Aorta (tissue), 5 donors: ENCODE data around the gene EMP1. TPM values are rescaled to one million over a fixed set of nuclear protein-coding genes. Genes with fewer than 3 reads are reported as not detected.

Experiments
- ATAC-seq: fragments of 200-7000 bp; cut with Tn5 transposase; one replicate; pipeline ENCODE4 v1.9.1; 2022; ENCODE audit warnings: moderate library complexity; ENCODE audit not compliant: low FRiP score
- DNase-seq, 2 donors: peaks; one replicate each; pipeline ENCODE4 v3.0.0-alpha.2; 2020
- H3K27ac ChIP-seq, 2 donors: one replicate each; pipeline ENCODE4 v1.5.1; 2013; ENCODE audit warnings: low read length in 2 of 2, mild to moderate bottlenecking in 2 of 2, moderate library complexity in 2 of 2, control low read depth in 1 of 2, inconsistent platforms in 1 of 2, low read depth in 1 of 2
- H3K27me3 ChIP-seq, 2 donors: one replicate each; pipeline ENCODE4 v1.6.1; 2013; ENCODE audit warnings: control low read depth in 1 of 2, low read length in 1 of 2, mild to moderate bottlenecking in 1 of 2, moderate library complexity in 1 of 2; ENCODE audit not compliant: insufficient read depth in 2 of 2, control insufficient read depth in 1 of 2
- H3K36me3 ChIP-seq, 2 donors: one replicate each; pipeline ENCODE4 v1.6.1; 2013; ENCODE audit warnings: control low read depth in 1 of 2, low read length in 1 of 2, mild to moderate bottlenecking in 1 of 2; ENCODE audit not compliant: insufficient read depth in 2 of 2, control insufficient read depth in 1 of 2
- H3K4me1 ChIP-seq, 2 donors: one replicate each; pipeline ENCODE4 v1.6.1; 2013; ENCODE audit warnings: low read length in 2 of 2, control low read depth in 1 of 2, mild to moderate bottlenecking in 1 of 2, moderate library complexity in 1 of 2; ENCODE audit not compliant: insufficient read depth in 2 of 2, control insufficient read depth in 1 of 2
- H3K4me3 ChIP-seq, 2 donors: one replicate each; pipeline ENCODE4 v1.5.1; 2013; ENCODE audit warnings: low read length in 2 of 2, control low read depth in 1 of 2, mild to moderate bottlenecking in 1 of 2
- H3K9me3 ChIP-seq: one replicate; pipeline ENCODE4 v1.6.1; 2013; ENCODE audit warnings: mild to moderate bottlenecking, low read length; ENCODE audit not compliant: control insufficient read depth
- WGBS, 2 donors: extraction: QIAGEN DNeasy Blood & Tissue Kit; methylation state at CpG; one replicate each; pipeline ENCODE4 v1.1.7; 2013; 5-methylcytosine and 5-hydroxymethylcytosine counted together
- intact Hi-C, 2 donors: fragments of 100-400 bp; cut with DNase I; formaldehyde crosslinking; loops; one replicate each; pipeline versions ENCODE4 v1.14.2 to v1.15.0; 2022
- polyA plus RNA-seq, 2 donors: library from polyadenylated mRNA; stranded (reverse); fragments of 200-250 nt; gene quantifications; one replicate each; pipeline ENCODE4 v1.2.3, GENCODE V29; 2013
- total RNA-seq, 2 donors: library from RNA; stranded (reverse); fragmentation: NEBNext Ultra II Directional; extraction: Animal tissue kit (Norgen Biotek cat#: 25700); gene quantifications; one replicate each; pipeline ENCODE4 v1.2.1, GENCODE V29; 2021
- donor health status: healthy with polysubstance abuse.
- donor health status: Bipolar disorder and iron deficiency.
- donor health status: DM: no; HTN: no; CAD: no.
- donor health status: DM: no; HTN: no; CAD: no.
- donor health status: DM: yes; HTN: yes; CAD: no.

EMP1 gene
- total and polyA plus RNA-seq, 4 donors: 32.6 to 594 (median 316) TPM

GRCh38 chr12:13219320-13219719, 22.8 kb downstream of the EMP1 start:
- no peak for ATAC-seq
- 90 to 94% methylated on average over 3 of the region's 3 CpGs for WGBS, 2 donors
- H3K9me3 ChIP-seq: no peaks in the 10 kb centered on the region
- H3K4me3 ChIP-seq: no peak overlapping the region
- no peaks in the 10 kb centered on the region for H3K36me3 ChIP-seq
- intact Hi-C loops: loop anchor here in 1 of 2 donors (10.0 kb wide), 1 partner anchor 405 kb away; the partner anchor contains the start of gene DDX47
- H3K27ac ChIP-seq: no peak overlapping the region
- DNase-seq: no peak
- H3K4me1 ChIP-seq: no peaks in the 10 kb centered on the region
- no peaks in the 10 kb centered on the region for H3K27me3 ChIP-seq

GRCh38 chr12:13220838-13221237, 24.3 kb downstream of the EMP1 start:
- Histone ChIP-seq H3K27me3 (no peaks in the 10 kb centered on the region), H3K9me3 (no peaks in the 10 kb centered on the region), H3K36me3 (no peaks in the 10 kb centered on the region), H3K4me1 (no peaks in the 10 kb centered on the region), H3K27ac (no peak overlapping the region), H3K4me3 (no peak overlapping the region)
- intact Hi-C loops: no loop called here
- no peak for ATAC-seq
- DNase-seq: no peak
- 75 to 79% methylated on average over 3 of the region's 3 CpGs for WGBS, 2 donors

GRCh38 chr12:13222076-13222475, 25.6 kb downstream of the EMP1 start:
- no peaks in the 10 kb centered on the region for H3K9me3 ChIP-seq
- DNase-seq: no peak
- no peaks in the 10 kb centered on the region for H3K4me1 ChIP-seq
- no peaks in the 10 kb centered on the region for H3K27me3 ChIP-seq
- no peak overlapping the region for H3K4me3 ChIP-seq
- peak; percentile 60 for ATAC-seq
- H3K27ac ChIP-seq: no peak overlapping the region
- intact Hi-C loops: no loop called here
- no peaks in the 10 kb centered on the region for H3K36me3 ChIP-seq
- WGBS, 2 donors: 87 to 98% methylated on average over 5 of the region's 5 CpGs

GRCh38 chr12:13223179-13223804, 26.8 kb downstream of the EMP1 start:
- intact Hi-C loops: no loop called here
- no peaks in the 10 kb centered on the region for H3K9me3 ChIP-seq
- WGBS, 2 donors: 85 to 88% methylated on average over 5 of the region's 5 CpGs
- no peak overlapping the region for H3K4me3 ChIP-seq
- no peak overlapping the region for H3K27ac ChIP-seq
- no peaks in the 10 kb centered on the region for H3K4me1 ChIP-seq
- H3K36me3 ChIP-seq: no peaks in the 10 kb centered on the region
- no peaks in the 10 kb centered on the region for H3K27me3 ChIP-seq
- ATAC-seq: no peak
- DNase-seq: no peak

- intact Hi-C loops: no loop called here
- Histone ChIP-seq H3K4me3 (no peak overlapping the region), H3K27me3 (no peaks in the 10 kb centered on the region), H3K36me3 (no peaks in the 10 kb centered on the region), H3K27ac (no peak overlapping the region), H3K4me1 (no peaks in the 10 kb centered on the region), H3K9me3 (no peaks in the 10 kb centered on the region)
- no peak for DNase-seq
- no peak for ATAC-seq
- WGBS, 2 donors: 21 to 48% methylated on average over 3 of the region's 3 CpGs
These were observed 27.4 kb downstream of the EMP1 start for GRCh38 chr12:13223941-13224340.

- 75 to 80% methylated on average over 7 of the region's 7 CpGs for WGBS, 2 donors
- Histone ChIP-seq H3K27me3 (no peaks in the 10 kb centered on the region), H3K36me3 (no peaks in the 10 kb centered on the region), H3K4me1 (no peaks in the 10 kb centered on the region), H3K27ac (no peak overlapping the region), H3K9me3 (no peaks in the 10 kb centered on the region), H3K4me3 (no peak overlapping the region)
- ATAC-seq: no peak
- intact Hi-C loops: no loop called here
- no peak for DNase-seq
These were observed 30.7 kb downstream of the EMP1 start for GRCh38 chr12:13227191-13227590.

- H3K27ac ChIP-seq: no peak overlapping the region
- H3K4me1 ChIP-seq: no peaks in the 10 kb centered on the region
- intact Hi-C loops: no loop called here
- H3K9me3 ChIP-seq: peaks cover 2% of the 10 kb centered on the region
- 82 to 85% methylated on average over 7 of the region's 7 CpGs for WGBS, 2 donors
- DNase-seq (no peak), ATAC-seq (no peak)
- H3K27me3 ChIP-seq: no peaks in the 10 kb centered on the region
- H3K36me3 ChIP-seq: no peaks in the 10 kb centered on the region
- H3K4me3 ChIP-seq: no peak overlapping the region
These were observed 32.1 kb downstream of the EMP1 start for GRCh38 chr12:13228579-13228978.

GRCh38 chr12:13229504-13229903, 33.0 kb downstream of the EMP1 start:
- ATAC-seq: no peak
- Histone ChIP-seq H3K27ac (no peak overlapping the region), H3K27me3 (no peaks in the 10 kb centered on the region), H3K36me3 (no peaks in the 10 kb centered on the region), H3K4me3 (no peak overlapping the region), H3K4me1 (no peaks in the 10 kb centered on the region), H3K9me3 (peaks cover 2% of the 10 kb centered on the region)
- WGBS, 2 donors: 67 to 72% methylated on average over 5 of the region's 5 CpGs
- DNase-seq: no peak
- intact Hi-C loops: no loop called here

- DNase-seq (no peak), ATAC-seq (peak; percentile 36)
- intact Hi-C loops: no loop called here
- Histone ChIP-seq H3K36me3 (no peaks in the 10 kb centered on the region), H3K27me3 (no peaks in the 10 kb centered on the region), H3K9me3 (peaks cover 2% of the 10 kb centered on the region), H3K27ac (no peak overlapping the region), H3K4me3 (no peak overlapping the region), H3K4me1 (no peaks in the 10 kb centered on the region)
- WGBS, 2 donors: 66 to 68% methylated on average over 5 of the region's 5 CpGs
These were observed 34.0 kb downstream of the EMP1 start for GRCh38 chr12:13230500-13230899.
